HG03469 (cell line): ENCODE measurements around the gene INPPL1.
"Not testable (repeated sequence)": the region's sequence is repeated elsewhere in the genome, so short reads cannot be mapped to it uniquely, and the experiment has no call there.

Source experiments
- ATAC-seq: cut with Tn5 transposase; IDR thresholded peaks from one replicate; pipeline ENCODE4 v1.9.1; 2021; ENCODE audit warnings: mild to moderate bottlenecking, moderate library complexity, moderate number of reproducible peaks; ENCODE audit not compliant: unreplicated experiment

Gene INPPL1

GRCh38 chr11:72241291-72241781, 16.8 kb downstream of the INPPL1 start:
- no peak for ATAC-seq

- no peak for ATAC-seq
Observed at GRCh38 chr11:72242141-72242540, 17.6 kb downstream of the INPPL1 start.

GRCh38 chr11:72243173-72244059, 18.8 kb downstream of the INPPL1 start:
- ATAC-seq: no peak

GRCh38 chr11:72244060-72244360, 19.4 kb downstream of the INPPL1 start, which contains the start of gene PHOX2A:
Gene PHOX2A (minus strand): TSS chr11:72244176. CDS start chr11:72244004, 172 bp downstream.
- no peak for ATAC-seq

- no peak for ATAC-seq
Observed at GRCh38 chr11:72244361-72245262, 20.0 kb downstream of the INPPL1 start.

GRCh38 chr11:72245263-72245816, 20.8 kb downstream of the INPPL1 start:
- no peak for ATAC-seq

- no peak for ATAC-seq
Observed at GRCh38 chr11:72247584-72247983, 23.0 kb downstream of the INPPL1 start.

- no peak for ATAC-seq
Observed at GRCh38 chr11:72249961-72250360, 25.4 kb downstream of the INPPL1 start.

- no peak for ATAC-seq
Observed at GRCh38 chr11:72250661-72251464, 26.3 kb downstream of the INPPL1 start.

GRCh38 chr11:72251614-72252013, 27.0 kb downstream of the INPPL1 start:
- ATAC-seq: no peak

GRCh38 chr11:72253392-72253791, 28.8 kb downstream of the INPPL1 start:
- no peak for ATAC-seq

- ATAC-seq: no peak
Observed at GRCh38 chr11:72254299-72254993, 29.9 kb downstream of the INPPL1 start.

- ATAC-seq: no peak
Observed at GRCh38 chr11:72257570-72257969, 33.0 kb downstream of the INPPL1 start.

- ATAC-seq: no peak
Observed at GRCh38 chr11:72259490-72259889, 34.9 kb downstream of the INPPL1 start.

GRCh38 chr11:72260574-72260973, 36.0 kb downstream of the INPPL1 start:
- no peak for ATAC-seq

GRCh38 chr11:72263361-72263760, 38.8 kb downstream of the INPPL1 start:
- no peak for ATAC-seq

- no peak for ATAC-seq
Observed at GRCh38 chr11:72265951-72266350, 41.4 kb downstream of the INPPL1 start.

GRCh38 chr11:72266960-72267359, 42.4 kb downstream of the INPPL1 start:
- ATAC-seq: not testable (repeated sequence)

- no peak for ATAC-seq
Observed at GRCh38 chr11:72267956-72268617, 43.5 kb downstream of the INPPL1 start.
